Skin epidermis (tissue), 12 donors: ENCODE data around the gene PTPN13.

Source experiments
- H3K27ac ChIP-seq, 21 experiments: fragments of 200-600 bp; sonication (generic) in 11 of 21; one replicate each; pipeline ENCODE4 v1.5.0; 2020; ENCODE audit warnings: mild to moderate bottlenecking in 3 of 21, inconsistent platforms in 2 of 21, moderate library complexity in 2 of 21
- H3K4me3 ChIP-seq, 7 experiments: fragments of 200-600 bp; sonication (generic) in 2 of 7; one replicate each; pipeline ENCODE4 v1.5.0; 2020; ENCODE audit warnings: inconsistent platforms in 2 of 7, mild to moderate bottlenecking in 2 of 7, moderate library complexity in 1 of 7

PTPN13 gene

DNA sequence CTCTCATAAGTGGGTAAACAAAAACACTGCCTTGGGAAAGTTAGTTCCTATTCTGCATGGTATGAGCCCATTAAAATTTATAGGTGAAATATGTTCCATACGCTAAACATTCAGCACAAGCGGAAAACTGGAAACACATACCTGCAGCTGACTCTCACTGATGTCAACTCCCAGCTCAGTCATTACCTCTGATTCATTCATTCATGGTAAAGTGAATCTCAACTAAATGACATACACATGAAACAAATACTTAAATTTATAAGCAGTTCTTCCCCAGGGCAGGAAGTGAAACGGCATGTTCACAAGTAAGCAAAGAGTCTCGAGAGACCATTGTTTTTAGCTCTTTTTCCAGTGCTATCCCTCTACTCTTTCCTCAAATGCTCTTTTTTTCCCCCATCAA, 253.5 kb downstream of the PTPN13 start:
- H3K4me3 ChIP-seq = peak overlapping the region; percentile 19 to 48 (median 31)
- H3K27ac ChIP-seq = peak overlapping the region in 19 of 21 experiments; percentile 48 to 91 (median 78)

DNA sequence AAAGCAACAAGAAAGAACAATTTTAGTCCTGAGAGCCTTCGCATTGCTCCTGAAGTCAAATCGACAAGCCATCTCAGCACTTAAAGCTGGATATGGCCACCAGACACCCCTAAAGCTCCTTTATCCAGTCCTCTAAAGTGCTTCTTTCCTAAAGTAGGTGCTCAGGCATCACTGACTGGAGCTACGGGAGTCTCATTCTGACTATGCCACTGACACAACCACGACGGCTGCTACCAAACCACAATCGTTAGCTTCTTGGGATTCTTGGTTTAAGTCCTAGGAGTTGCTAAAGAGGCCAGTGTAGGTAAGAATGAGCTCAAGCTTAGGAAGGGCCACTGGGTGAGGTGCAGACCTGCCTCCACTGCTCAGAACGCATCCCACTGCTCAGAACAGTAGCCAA, 254.0 kb downstream of the PTPN13 start:
- Histone ChIP-seq H3K27ac (peak overlapping the region; percentile 48 to 91 (median 77)), H3K4me3 (peak overlapping the region; percentile 19 to 48 (median 31))

DNA sequence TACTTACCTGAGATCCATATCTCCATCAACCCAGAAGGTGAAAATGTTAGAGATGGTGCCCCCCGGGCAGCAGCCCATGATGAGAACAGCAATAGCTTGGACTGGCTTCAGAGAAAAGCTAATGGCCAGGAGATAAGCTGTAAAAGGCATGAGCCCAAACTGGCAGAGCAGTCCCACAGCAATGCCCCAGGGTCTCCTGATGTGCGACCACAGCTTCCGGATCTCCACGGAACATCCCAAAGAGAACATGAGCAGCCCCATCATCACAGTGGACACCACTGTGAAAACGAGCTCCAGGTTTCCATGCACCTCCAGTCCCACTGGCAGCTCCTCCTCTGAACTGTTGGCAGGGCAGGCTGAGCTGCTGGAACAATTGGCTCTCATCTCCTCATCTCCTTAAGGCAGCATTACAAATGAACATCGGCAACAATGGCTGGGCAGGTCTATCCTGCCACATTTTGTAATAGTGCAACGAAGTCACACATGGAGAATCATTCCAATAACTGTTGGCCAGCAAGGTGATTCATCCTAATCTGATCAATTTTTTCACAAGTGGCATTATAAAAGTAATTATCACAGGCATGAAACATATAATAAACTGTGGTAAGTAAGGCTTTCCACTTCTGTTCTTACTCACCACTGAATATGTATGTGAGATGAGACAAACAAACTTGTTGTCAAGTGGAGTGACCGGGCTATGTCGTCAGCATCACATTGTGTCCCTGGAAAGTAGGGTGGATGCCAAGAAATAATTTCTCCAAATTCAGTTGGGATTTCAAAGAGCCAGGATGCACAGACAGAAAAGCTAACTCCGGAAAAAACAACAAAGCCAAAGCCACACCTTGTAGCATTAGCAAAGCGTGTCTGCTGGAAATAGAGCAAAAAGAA, 254.9 kb downstream of the PTPN13 start, which contains the start of gene SLC10A6:
Gene SLC10A6, minus strand, starts transcription at position 653 of the 888 bp plus-strand sequence. Its CDS starts 269 bp downstream, at position 384.
- peak within 1 kb of the TSS; percentile 19 to 48 (median 31) for H3K4me3 ChIP-seq
- H3K27ac ChIP-seq = peak within 1 kb of the TSS; percentile 48 to 91 (median 77)

DNA sequence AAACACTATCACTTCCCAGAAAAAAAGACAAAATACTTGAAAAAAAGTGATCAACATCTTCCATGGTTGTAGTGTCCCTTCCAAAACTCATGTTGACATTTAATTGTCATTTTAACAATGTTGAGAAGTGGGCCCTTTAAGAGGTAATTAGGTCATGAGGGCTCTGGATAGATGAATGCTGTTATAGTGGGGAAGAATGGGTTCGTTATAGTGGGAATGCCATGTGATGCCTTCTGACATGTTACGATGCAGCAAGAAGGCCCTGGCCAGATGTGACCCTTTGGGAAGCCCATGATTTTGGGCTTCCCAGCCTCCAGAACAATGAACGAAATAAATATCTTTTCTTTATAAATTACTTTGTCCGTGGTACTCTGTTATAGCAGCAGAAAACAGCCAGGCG, 259.1 kb downstream of the PTPN13 start:
- Histone ChIP-seq H3K27ac (no peak overlapping the region), H3K4me3 (no peak overlapping the region)

DNA sequence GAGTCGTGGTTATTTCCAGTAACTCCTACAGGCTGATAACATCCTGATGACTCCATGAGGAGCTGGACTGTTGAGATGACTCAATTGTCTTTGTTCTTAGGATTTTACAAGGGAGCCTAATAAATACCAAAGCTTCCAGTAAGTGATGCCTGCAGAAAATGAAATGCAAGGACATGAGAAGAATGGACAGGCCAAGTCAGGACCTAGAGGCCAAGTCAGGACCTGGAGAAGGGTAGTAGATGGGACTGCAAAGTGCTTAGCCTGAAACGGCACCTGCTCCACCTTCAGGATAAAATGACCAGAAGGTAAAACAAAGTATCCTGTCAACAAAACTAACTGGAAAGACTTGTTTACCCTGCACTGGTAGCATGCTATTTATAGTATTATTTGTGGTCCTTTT, 261.5 kb downstream of the PTPN13 start:
- H3K27ac ChIP-seq = peak overlapping the region in 4 of 21 experiments; percentile 17 to 68 (median 24)
- no peak overlapping the region for H3K4me3 ChIP-seq

- H3K27ac ChIP-seq = peak overlapping the region in 5 of 21 experiments; percentile 5 to 68 (median 30)
- no peak overlapping the region for H3K4me3 ChIP-seq
These were observed 262.8 kb downstream of the PTPN13 start for GRCh38 chr4:86856896-86857295.

- H3K27ac ChIP-seq = peak overlapping the region in 2 of 21 experiments; percentile 28 to 32
- H3K4me3 ChIP-seq = no peak overlapping the region
These were observed 263.4 kb downstream of the PTPN13 start for GRCh38 chr4:86857341-86858052.
